Caco-2 (cell line): ENCODE results near the gene ARNT2. TPM values are rescaled to one million over a fixed set of nuclear protein-coding genes. Genes with fewer than 3 reads are reported as not detected.

Experiments used
- BruUV-seq: library from RNA; stranded (reverse); fragments of 400-500 nt; replicated peaks from 2 replicates; lab custom pipeline; 2021; lab: Mats Ljungman, UMichigan
- CTCF ChIA-PET: fragments of 300-600 bp; sonication (Branson Sonifier 250); formaldehyde crosslinking; loops from one replicate; lab custom pipeline; 2022; ENCODE audit warnings: antibody characterized with exemption; lab: Charles Lee
- POLR2A ChIA-PET: fragments of 300-600 bp; sonication (Branson Sonifier 250); formaldehyde crosslinking; loops from one replicate; lab custom pipeline; 2022; ENCODE audit warnings: antibody characterized with exemption; lab: Charles Lee
- DNase-seq, 2 experiments: peaks; one replicate each; pipeline versions ENCODE4 v3.0.0 to v3.0.0-alpha.2; 2020 to 2022
- H3K27me3 ChIP-seq: replicated peaks from 2 replicates; pipeline ENCODE4 v1.6.0; 2011; ENCODE audit warnings: low read length; ENCODE audit not compliant: control insufficient read depth, insufficient read depth
- H3K36me3 ChIP-seq: 2 replicates; pipeline ENCODE4 v1.5.1; 2011; ENCODE audit warnings: low read length; ENCODE audit not compliant: control insufficient read depth, insufficient read depth
- H3K4me1 ChIP-seq: fragments of 250-450 bp; sonication (Bioruptor Pico); 2 replicates; pipeline ENCODE4 v1.5.1; 2020; ENCODE audit warnings: mild to moderate bottlenecking
- H3K4me3 ChIP-seq: 2 replicates; pipeline ENCODE4 v1.5.1; 2011; ENCODE audit warnings: low read depth, mild to moderate bottlenecking, control low read depth, low read length
- H3K9me3 ChIP-seq: fragments of 250-450 bp; sonication (Bioruptor Pico); 2 replicates; pipeline ENCODE4 v1.5.1; 2020; ENCODE audit warnings: mild to moderate bottlenecking, moderate library complexity
- H3K27ac Mint-ChIP-seq: one replicate; pipeline ENCODE4 v1.8.0; 2022; ENCODE audit warnings: mixed read lengths; ENCODE audit not compliant: unreplicated experiment
- H3K27me3 Mint-ChIP-seq: one replicate; pipeline ENCODE4 v1.8.0; 2022; ENCODE audit warnings: mixed read lengths; ENCODE audit not compliant: insufficient read depth, unreplicated experiment
- H3K36me3 Mint-ChIP-seq: one replicate; pipeline ENCODE4 v1.8.0; 2022; ENCODE audit warnings: mild to moderate bottlenecking, mixed read lengths; ENCODE audit not compliant: insufficient read depth, unreplicated experiment
- H3K4me1 Mint-ChIP-seq: one replicate; pipeline ENCODE4 v1.8.0; 2022; ENCODE audit warnings: low read depth, mixed read lengths; ENCODE audit not compliant: unreplicated experiment
- H3K4me3 Mint-ChIP-seq: one replicate; pipeline ENCODE4 v1.8.0; 2022; ENCODE audit warnings: mild to moderate bottlenecking, moderate library complexity, mixed read lengths; ENCODE audit not compliant: unreplicated experiment
- H3K9me3 Mint-ChIP-seq: one replicate; pipeline ENCODE4 v1.8.0; 2022; ENCODE audit warnings: mixed read lengths; ENCODE audit not compliant: unreplicated experiment
- intact Hi-C: fragments of 100-400 bp; cut with micrococcal nuclease; formaldehyde crosslinking; loops from one replicate; pipeline ENCODE4 v1.10.0; 2022; ENCODE audit not compliant: unreplicated experiment
- total RNA-seq: library from RNA; stranded (reverse); gene quantifications from 2 replicates; pipeline ENCODE4 v1.2.3, GENCODE V29; 2022
- TF ChIP-seq, protein P1 (sequence below), 2 experiments: fragments of 200-600 bp in 1 of 2; IDR thresholded peaks; 1 replicate in 1 of 2; 2 replicates in 1 of 2; pipeline versions ENCODE4 v1.5.1 to v1.8.0; 2011 to 2022; ENCODE audit warnings: antibody characterized with exemption in 1 of 2, control low read depth in 1 of 2, inconsistent platforms in 1 of 2, low read depth in 1 of 2, low read length in 1 of 2, mild to moderate bottlenecking in 1 of 2, moderate library complexity in 1 of 2; ENCODE audit not compliant: insufficient read depth in 1 of 2, severe bottlenecking in 1 of 2, unreplicated experiment in 1 of 2

ARNT2 gene
- total RNA-seq, 1 experiment from 2014 or later, result 0.23 TPM

DNA sequence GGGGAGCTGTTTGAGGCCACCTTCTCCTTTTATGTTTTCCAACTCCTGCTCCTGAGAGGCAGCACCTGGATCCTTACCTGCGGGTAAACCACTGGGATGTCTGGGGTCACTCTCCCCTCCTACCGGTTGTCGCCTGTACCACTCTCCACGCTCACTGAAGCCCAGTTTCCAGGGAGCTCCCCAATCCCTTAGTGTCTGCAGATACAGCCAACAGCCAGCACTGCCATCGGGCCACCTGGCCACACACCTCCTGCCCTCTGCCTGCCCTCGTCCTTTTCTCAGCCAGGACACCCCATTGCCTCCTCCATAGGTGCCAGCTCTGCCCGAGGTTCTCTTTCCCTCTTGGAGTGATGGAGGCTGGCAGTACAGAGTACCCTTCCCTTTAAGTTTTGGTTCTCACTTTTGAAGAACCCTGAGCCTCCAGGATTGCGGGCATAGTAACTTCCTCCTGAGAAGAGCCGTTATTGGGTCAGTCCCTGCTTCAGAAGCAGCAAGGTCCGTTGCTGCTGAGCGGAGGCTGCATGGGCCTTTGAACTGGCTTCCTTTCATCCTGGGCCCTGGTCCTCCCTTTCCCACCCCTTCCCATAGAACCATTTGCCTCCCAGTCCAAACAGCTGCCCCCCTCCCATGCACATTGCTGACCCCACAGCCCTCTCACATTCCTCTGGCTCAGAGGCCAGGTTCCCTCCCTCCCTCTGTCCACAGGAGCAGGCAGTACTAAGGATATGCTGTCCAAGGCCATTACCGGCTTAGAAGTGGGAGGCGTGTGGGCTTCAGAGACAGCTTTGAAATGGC, 30.9 kb downstream of the ARNT2 start:
- H3K27me3 ChIP-seq, result no peaks in the 10 kb centered on the region
- ChIA-PET POLR2A (no interaction called here), CTCF (no interaction called here)
- Mint-ChIP-seq H3K9me3 (no peaks in the 10 kb centered on the region), H3K4me3 (no peak overlapping the region), H3K27ac (no peak overlapping the region), H3K27me3 (no peaks in the 10 kb centered on the region), H3K4me1 (no peaks in the 10 kb centered on the region), H3K36me3 (no peaks in the 10 kb centered on the region)
- DNase-seq, result no peak
- H3K4me1 ChIP-seq, result no peaks in the 10 kb centered on the region
- BruUV-seq, result no TSS peak
- intact Hi-C loops, result no loop called here
- H3K36me3 ChIP-seq, result no peaks in the 10 kb centered on the region
- TF ChIP-seq, protein P1, sequence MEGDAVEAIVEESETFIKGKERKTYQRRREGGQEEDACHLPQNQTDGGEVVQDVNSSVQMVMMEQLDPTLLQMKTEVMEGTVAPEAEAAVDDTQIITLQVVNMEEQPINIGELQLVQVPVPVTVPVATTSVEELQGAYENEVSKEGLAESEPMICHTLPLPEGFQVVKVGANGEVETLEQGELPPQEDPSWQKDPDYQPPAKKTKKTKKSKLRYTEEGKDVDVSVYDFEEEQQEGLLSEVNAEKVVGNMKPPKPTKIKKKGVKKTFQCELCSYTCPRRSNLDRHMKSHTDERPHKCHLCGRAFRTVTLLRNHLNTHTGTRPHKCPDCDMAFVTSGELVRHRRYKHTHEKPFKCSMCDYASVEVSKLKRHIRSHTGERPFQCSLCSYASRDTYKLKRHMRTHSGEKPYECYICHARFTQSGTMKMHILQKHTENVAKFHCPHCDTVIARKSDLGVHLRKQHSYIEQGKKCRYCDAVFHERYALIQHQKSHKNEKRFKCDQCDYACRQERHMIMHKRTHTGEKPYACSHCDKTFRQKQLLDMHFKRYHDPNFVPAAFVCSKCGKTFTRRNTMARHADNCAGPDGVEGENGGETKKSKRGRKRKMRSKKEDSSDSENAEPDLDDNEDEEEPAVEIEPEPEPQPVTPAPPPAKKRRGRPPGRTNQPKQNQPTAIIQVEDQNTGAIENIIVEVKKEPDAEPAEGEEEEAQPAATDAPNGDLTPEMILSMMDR (IDR thresholded peaks at IDR 0.05; ENCODE audit: insufficient read depth in 1 of 2, low read depth in 1 of 2, low read length in 1 of 2, severe bottlenecking in 1 of 2, unreplicated experiment in 1 of 2), result no peak
- H3K9me3 ChIP-seq, result no peaks in the 10 kb centered on the region
- no peak overlapping the region for H3K4me3 ChIP-seq

DNA sequence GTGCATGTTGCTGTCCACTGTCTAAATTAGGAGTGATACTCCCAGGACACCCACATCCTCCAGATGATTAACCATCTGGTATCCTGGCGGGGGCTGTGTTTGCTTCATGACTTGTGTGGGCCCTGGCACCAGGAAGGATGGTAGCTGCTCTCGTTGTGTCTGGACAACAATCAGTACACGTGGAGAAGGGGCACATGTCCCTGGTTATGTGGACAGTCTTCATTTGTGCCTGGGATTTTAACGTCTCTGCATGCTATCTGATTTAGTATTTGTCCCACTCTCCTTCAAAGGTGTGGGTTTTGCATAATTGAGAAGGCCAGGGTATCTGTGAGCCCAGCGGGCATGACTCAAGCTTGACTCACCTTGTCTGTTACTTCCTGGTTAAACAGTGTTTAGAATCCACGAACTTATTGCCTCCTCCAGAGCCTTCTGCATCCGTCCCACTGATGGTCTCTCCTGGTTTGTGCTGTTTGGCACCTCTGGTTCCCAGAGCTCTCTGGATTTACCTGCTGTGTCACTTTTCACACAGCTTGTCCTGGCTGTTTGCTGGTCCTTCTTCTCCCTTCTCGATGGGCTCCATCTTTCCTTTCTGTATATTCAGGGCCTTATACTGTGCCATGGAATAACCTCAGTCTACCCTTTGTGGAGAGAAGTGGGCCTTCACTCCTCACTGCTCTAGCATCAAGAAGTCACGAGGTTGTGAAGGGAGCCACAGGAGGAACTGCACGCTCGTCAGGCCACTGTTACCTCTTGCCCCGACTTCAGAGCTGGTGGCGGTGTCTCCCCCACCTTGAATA, 32.5 kb downstream of the ARNT2 start:
- ChIA-PET CTCF (no interaction called here), POLR2A (no interaction called here)
- no peaks in the 10 kb centered on the region for H3K36me3 Mint-ChIP-seq
- intact Hi-C loops, result no loop called here
- H3K4me3 Mint-ChIP-seq, result no peak overlapping the region
- Histone ChIP-seq H3K4me1 (no peaks in the 10 kb centered on the region), H3K4me3 (no peak overlapping the region), H3K27me3 (no peaks in the 10 kb centered on the region), H3K9me3 (no peaks in the 10 kb centered on the region), H3K36me3 (no peaks in the 10 kb centered on the region)
- no peaks in the 10 kb centered on the region for H3K9me3 Mint-ChIP-seq
- BruUV-seq, result no TSS peak
- TF ChIP-seq, protein P1 (IDR thresholded peaks at IDR 0.05; ENCODE audit: insufficient read depth in 1 of 2, low read depth in 1 of 2, low read length in 1 of 2, severe bottlenecking in 1 of 2, unreplicated experiment in 1 of 2), result no peak
- H3K27me3 Mint-ChIP-seq, result peaks cover 7% of the 10 kb centered on the region
- no peaks in the 10 kb centered on the region for H3K4me1 Mint-ChIP-seq
- no peak for DNase-seq
- no peak overlapping the region for H3K27ac Mint-ChIP-seq

DNA sequence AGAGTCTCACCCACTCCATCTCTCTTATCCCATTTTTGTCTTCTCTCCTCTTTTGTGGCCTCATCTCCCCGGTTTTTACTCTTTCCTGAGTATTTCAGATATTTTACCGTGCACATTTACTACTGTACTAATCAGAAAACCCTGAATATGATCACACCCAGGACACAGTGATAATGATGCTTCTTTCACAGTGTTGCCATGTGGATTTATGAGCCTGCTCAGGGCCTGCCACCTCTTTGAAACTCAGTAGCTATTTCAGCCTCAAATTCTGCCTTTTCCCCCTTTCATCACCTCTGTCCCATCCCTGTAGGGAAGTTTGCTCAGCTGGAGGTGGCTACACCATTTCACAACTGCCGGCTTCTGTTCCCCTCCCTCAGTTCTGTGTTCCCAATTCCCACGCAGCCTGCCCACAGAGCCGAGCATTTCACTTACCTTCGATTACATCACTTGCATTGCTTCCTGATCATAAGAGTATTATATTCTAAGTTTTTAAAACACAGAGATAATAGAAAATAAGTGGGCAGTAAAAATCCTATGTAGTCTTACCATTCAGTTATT, 33.2 kb downstream of the ARNT2 start:
- H3K4me3 Mint-ChIP-seq, result no peak overlapping the region
- no peaks in the 10 kb centered on the region for H3K4me1 Mint-ChIP-seq
- no peaks in the 10 kb centered on the region for H3K36me3 Mint-ChIP-seq
- intact Hi-C loops, result no loop called here
- Histone ChIP-seq H3K9me3 (no peaks in the 10 kb centered on the region), H3K4me1 (no peaks in the 10 kb centered on the region), H3K27me3 (no peaks in the 10 kb centered on the region), H3K36me3 (no peaks in the 10 kb centered on the region), H3K4me3 (no peak overlapping the region)
- ChIA-PET CTCF (no interaction called here), POLR2A (no interaction called here)
- no peaks in the 10 kb centered on the region for H3K9me3 Mint-ChIP-seq
- DNase-seq, result peak in 1 of 2 experiments; percentile 7
- BruUV-seq, result no TSS peak
- TF ChIP-seq, protein P1 (IDR thresholded peaks at IDR 0.05; ENCODE audit: insufficient read depth in 1 of 2, low read depth in 1 of 2, low read length in 1 of 2, severe bottlenecking in 1 of 2, unreplicated experiment in 1 of 2), result no peak
- H3K27ac Mint-ChIP-seq, result no peak overlapping the region
- peaks cover 8% of the 10 kb centered on the region for H3K27me3 Mint-ChIP-seq
